Limb (tissue), 2 donors: ENCODE data around the gene ATOH8.
A peak's percentile ranks its signal among the peaks of the same experiment; 100 is the strongest.

Source experiments
- DNase-seq, 2 donors: peaks; one replicate each; pipeline ENCODE4 v3.0.0-alpha.2; 2016; ENCODE audit errors: extremely low spot score in 2 of 2

Gene ATOH8

GRCh38 chr2:85770369-85770768 is 16.6 kb downstream of the ATOH8 start:
- DNase-seq, result peak in 1 of 2 donors; percentile 63

- DNase-seq, result no peak
These were observed 17.1 kb downstream of the ATOH8 start for GRCh38 chr2:85770786-85771409.

GRCh38 chr2:85771486-85771885 is 17.7 kb downstream of the ATOH8 start:
- DNase-seq, result no peak

- DNase-seq, result peak; percentile 98 to 99
These were observed 18.4 kb downstream of the ATOH8 start for GRCh38 chr2:85772019-85772745.

GRCh38 chr2:85772841-85773491 is 19.2 kb downstream of the ATOH8 start:
- DNase-seq, result no peak

- DNase-seq, result no peak
These were observed 19.9 kb downstream of the ATOH8 start for GRCh38 chr2:85773692-85774091.

- DNase-seq, result no peak
These were observed 20.6 kb downstream of the ATOH8 start for GRCh38 chr2:85774126-85774978.

GRCh38 chr2:85775406-85776381 is 21.9 kb downstream of the ATOH8 start:
- DNase-seq, result no peak

- no peak for DNase-seq
These were observed 22.9 kb downstream of the ATOH8 start for GRCh38 chr2:85776672-85777071.

GRCh38 chr2:85777441-85777861 is 23.7 kb downstream of the ATOH8 start:
- DNase-seq, result no peak

GRCh38 chr2:85778646-85779379 is 25.0 kb downstream of the ATOH8 start:
- DNase-seq, result no peak

GRCh38 chr2:85779641-85780315 is 26.0 kb downstream of the ATOH8 start:
- no peak for DNase-seq

- no peak for DNase-seq
These were observed 26.7 kb downstream of the ATOH8 start for GRCh38 chr2:85780316-85781012.

- no peak for DNase-seq
These were observed 27.2 kb downstream of the ATOH8 start for GRCh38 chr2:85781013-85781332.

- no peak for DNase-seq
These were observed 30.0 kb downstream of the ATOH8 start for GRCh38 chr2:85783796-85784195.

GRCh38 chr2:85784474-85784986 is 30.7 kb downstream of the ATOH8 start:
- DNase-seq, result no peak

- peak; percentile 63 to 78 for DNase-seq
These were observed 31.4 kb downstream of the ATOH8 start for GRCh38 chr2:85785027-85785822.

- DNase-seq, result no peak
These were observed 32.1 kb downstream of the ATOH8 start for GRCh38 chr2:85785871-85786270.
